Cardiac septum (tissue), 1 donor: ENCODE measurements around the gene HDHD2. TPM values are rescaled to one million over a fixed set of nuclear protein-coding genes. Genes with fewer than 3 reads are reported as not detected.

Experiments
- DNase-seq: peaks from one replicate; pipeline ENCODE4 v3.0.0-alpha.2; 2020; ENCODE audit warnings: low spot score
- intact Hi-C: fragments of 100-400 bp; cut with DNase I; formaldehyde crosslinking; loops from one replicate; pipeline ENCODE4 v1.14.0; 2022
- total RNA-seq: library from RNA; stranded (reverse); fragmentation: NEBNext Ultra II Directional; extraction: Animal tissue kit (Norgen Biotek cat#: 25700); gene quantifications from one replicate; pipeline ENCODE4 v1.2.1, GENCODE V29; 2021
- donor health status: DM: no; HTN: no; CAD: no.

The HDHD2 gene
- total RNA-seq, 1 donor from 2014 or later, result 35.6 TPM

GRCh38 chr18:47080872-47081271 is 69.4 kb downstream of the HDHD2 start:
- DNase-seq, result no peak
- intact Hi-C loops, result no loop called here

GRCh38 chr18:47077111-47077510 is 73.2 kb downstream of the HDHD2 start:
- intact Hi-C loops, result no loop called here
- DNase-seq, result no peak

GRCh38 chr18:47075098-47075883 is 75.0 kb downstream of the HDHD2 start:
- intact Hi-C loops, result no loop called here
- DNase-seq, result no peak

- intact Hi-C loops, result no loop called here
- DNase-seq, result no peak
Measured at GRCh38 chr18:47067648-47068047, 82.7 kb downstream of the HDHD2 start.

GRCh38 chr18:47063096-47063495 is 87.2 kb downstream of the HDHD2 start:
- intact Hi-C loops, result no loop called here
- no peak for DNase-seq

GRCh38 chr18:47062471-47062870 is 87.8 kb downstream of the HDHD2 start:
- no peak for DNase-seq
- intact Hi-C loops, result no loop called here

Other genes with a start within 250 kb of the HDHD2 start
- 36.8 TPM for gene PIAS2, start 233.0 kb downstream of the HDHD2 start, total RNA-seq
- 5.7 TPM for gene KATNAL2, start 232.9 kb downstream of the HDHD2 start, total RNA-seq
- not detected for gene ELOA2, start 114.9 kb downstream of the HDHD2 start, total RNA-seq
- 9.5 TPM for gene IER3IP1, start 25.9 kb upstream of the HDHD2 start, total RNA-seq
- gene SKOR2, start 101.2 kb upstream of the HDHD2 start, total RNA-seq, result not detected